NT2/D1 (cell line): ENCODE results near the gene DOP1B.

Source experiments
- DNase-seq: peaks from one replicate; pipeline ENCODE4 v3.0.0-alpha.2; 2011; ENCODE audit warnings: low read depth, low spot score
- H3K27me3 ChIP-seq: 2 replicates; pipeline ENCODE4 v1.6.0; 2011; ENCODE audit warnings: mild to moderate bottlenecking; ENCODE audit not compliant: insufficient read length, insufficient read depth
- H3K36me3 ChIP-seq: 2 replicates; pipeline ENCODE4 v1.6.1; 2011; ENCODE audit warnings: mild to moderate bottlenecking, low read length, mixed read lengths; ENCODE audit not compliant: insufficient read depth, insufficient read length
- H3K4me1 ChIP-seq: 2 replicates; pipeline ENCODE4 v1.5.1; 2011; ENCODE audit not compliant: insufficient read depth, insufficient read length
- H3K4me3 ChIP-seq: 2 replicates; pipeline ENCODE4 v1.5.1; 2011; ENCODE audit warnings: low read depth; ENCODE audit not compliant: insufficient read length
- H3K9ac ChIP-seq: 2 replicates; pipeline ENCODE4 v1.6.0; 2011; ENCODE audit warnings: low read depth; ENCODE audit not compliant: insufficient read length
- H3K9me3 ChIP-seq: 2 replicates; pipeline ENCODE4 v1.5.1; 2011; ENCODE audit warnings: mild to moderate bottlenecking, low read length; ENCODE audit not compliant: insufficient read depth
- SUZ12 ChIP-seq: IDR thresholded peaks from 2 replicates; pipeline ENCODE4 v1.6.1; 2011; ENCODE audit not compliant: insufficient read length, insufficient read depth; ENCODE audit errors: extremely low read depth
- YY1 ChIP-seq: IDR thresholded peaks from 2 replicates; pipeline ENCODE4 v1.6.1; 2011; ENCODE audit not compliant: insufficient read length, insufficient read depth
- ZNF274 ChIP-seq: IDR thresholded peaks from 2 replicates; pipeline ENCODE4 v1.6.1; 2011; ENCODE audit warnings: mild to moderate bottlenecking, low read depth, low read length

Gene DOP1B, protein sequence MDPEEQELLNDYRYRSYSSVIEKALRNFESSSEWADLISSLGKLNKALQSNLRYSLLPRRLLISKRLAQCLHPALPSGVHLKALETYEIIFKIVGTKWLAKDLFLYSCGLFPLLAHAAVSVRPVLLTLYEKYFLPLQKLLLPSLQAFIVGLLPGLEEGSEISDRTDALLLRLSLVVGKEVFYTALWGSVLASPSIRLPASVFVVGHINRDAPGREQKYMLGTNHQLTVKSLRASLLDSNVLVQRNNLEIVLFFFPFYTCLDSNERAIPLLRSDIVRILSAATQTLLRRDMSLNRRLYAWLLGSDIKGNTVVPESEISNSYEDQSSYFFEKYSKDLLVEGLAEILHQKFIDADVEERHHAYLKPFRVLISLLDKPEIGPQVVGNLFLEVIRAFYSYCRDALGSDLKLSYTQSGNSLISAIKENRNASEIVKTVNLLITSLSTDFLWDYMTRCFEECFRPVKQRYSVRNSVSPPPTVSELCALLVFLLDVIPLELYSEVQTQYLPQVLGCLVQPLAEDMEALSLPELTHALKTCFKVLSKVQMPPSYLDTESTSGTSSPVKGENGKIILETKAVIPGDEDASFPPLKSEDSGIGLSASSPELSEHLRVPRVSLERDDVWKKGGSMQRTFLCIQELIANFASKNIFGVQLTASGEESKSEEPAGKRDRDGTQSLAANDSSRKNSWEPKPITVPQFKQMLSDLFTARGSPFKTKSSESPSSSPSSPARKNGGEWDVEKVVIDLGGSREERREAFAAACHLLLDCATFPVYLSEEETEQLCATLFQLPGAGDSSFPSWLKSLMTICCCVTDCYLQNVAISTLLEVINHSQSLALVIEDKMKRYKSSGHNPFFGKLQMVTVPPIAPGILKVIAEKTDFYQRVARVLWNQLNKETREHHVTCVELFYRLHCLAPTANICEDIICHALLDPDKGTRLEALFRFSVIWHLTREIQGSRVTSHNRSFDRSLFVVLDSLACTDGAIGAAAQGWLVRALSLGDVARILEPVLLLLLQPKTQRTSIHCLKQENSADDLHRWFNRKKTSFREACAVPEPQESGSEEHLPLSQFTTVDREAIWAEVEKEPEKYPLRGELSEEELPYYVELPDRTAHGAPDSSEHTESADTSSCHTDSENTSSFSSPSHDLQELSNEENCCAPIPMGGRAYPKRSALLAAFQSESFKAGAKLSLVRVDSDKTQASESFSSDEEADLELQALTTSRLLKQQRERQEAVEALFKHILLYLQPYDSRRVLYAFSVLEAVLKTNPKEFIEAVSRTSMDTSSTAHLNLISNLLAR (N-terminal part only)

DNA sequence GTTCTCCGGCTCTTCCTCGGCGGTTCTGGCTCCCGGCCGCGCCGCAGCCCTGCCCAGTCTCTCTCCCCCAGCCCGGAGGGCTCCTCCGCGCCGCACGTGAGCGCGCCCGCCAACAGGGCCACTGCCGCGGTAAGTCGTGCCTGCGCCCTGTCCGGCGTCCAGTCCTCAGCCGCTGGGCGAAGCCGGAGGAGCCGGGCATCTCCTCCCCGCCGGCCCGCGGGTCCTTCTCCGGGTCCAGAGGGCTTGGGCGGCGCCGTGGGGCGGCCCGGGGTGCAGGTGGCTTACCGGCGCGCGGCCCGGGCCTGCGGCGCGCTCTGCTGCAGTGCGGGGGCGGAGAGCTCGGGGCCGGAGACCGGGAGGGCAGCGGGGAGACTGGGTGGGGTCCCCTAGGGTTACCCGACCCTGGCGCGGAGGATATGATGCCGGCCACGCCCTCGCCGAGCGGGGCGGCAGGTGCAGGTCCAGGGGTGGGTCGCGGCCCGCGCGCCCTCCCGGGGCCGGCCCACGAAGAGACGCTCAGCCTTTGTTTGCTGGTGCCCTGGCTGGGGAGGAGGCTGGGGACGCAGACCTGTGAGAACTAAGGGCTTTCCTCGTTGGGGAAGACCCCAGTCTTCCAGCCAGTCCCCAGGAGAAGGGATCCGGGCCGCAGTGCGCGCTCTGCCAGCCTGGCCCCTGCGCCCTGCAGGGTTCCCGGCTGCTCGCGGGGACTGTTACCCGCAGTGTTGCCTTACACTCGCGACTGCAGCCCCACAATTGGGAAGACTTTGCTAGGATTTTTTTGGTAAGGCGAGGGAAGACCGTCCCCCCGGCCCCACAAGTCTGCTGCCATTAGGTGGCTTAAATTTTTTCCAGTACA, at the start of gene DOP1B:
Gene DOP1B, plus strand, starts transcription at position 10 of the 856 bp plus-strand sequence. CDS start 7,910 bp downstream, outside the sequence.
- H3K9me3 ChIP-seq, result no peaks in the 10 kb centered on the region
- H3K4me3 ChIP-seq, result peak within 1 kb of the TSS; percentile 69
- no peak for DNase-seq
- peak within 1 kb of the TSS; percentile 80 for H3K9ac ChIP-seq
- TF ChIP-seq SUZ12 (no peak), YY1 (no peak), ZNF274 (no peak)
- H3K4me1 ChIP-seq, result peaks cover 5% of the 10 kb centered on the region
- peaks cover 35% of the 10 kb centered on the region for H3K27me3 ChIP-seq
- H3K36me3 ChIP-seq, result peaks cover 4% of the 10 kb centered on the region

DNA sequence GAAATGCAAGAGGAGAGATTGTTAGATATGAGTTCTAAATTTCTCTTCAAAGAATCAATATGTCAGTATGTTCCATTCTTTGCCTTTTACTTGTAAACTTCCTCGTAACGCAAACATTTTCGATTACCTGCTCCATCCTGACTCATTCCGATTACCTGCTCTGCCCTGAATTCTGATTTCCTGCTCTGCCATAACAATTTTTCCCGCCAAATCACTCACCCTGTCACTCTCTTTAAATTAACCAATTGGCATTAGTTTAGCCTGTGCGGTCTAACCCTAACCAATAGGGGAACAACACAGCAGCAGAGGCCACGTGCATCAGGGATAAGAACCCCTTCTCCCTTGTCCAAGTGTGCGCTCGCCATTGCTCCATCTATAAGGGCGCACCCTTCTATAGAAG, 46.8 kb upstream of the DOP1B start:
- Histone ChIP-seq H3K9me3 (peaks cover 29% of the 10 kb centered on the region), H3K4me3 (no peak overlapping the region), H3K36me3 (peaks cover 5% of the 10 kb centered on the region), H3K9ac (no peak overlapping the region), H3K4me1 (peaks cover 6% of the 10 kb centered on the region), H3K27me3 (no peaks in the 10 kb centered on the region)
- no peak for TF ChIP-seq SUZ12
- no peak for TF ChIP-seq YY1
- TF ChIP-seq ZNF274, result no peak
- no peak for DNase-seq

DNA sequence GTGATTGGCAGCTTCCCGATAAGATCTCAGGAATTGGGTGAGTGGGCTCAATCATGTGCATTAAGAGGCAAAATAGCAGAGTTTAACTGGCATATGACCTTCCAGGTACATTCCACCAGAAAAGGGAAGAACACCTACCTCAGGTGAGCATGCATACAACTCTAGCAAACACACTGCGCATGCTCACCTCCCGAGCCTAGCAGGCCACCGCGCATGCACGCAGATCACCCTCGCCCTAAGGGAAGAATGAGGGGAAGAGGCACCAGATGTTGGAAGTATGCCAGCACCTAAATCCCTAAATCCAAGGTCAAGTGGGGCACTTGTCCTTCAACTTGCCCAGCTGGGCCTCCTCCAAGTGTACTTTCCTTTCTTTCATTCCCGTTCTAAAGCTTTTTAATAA, 45.4 kb upstream of the DOP1B start:
- no peak overlapping the region for H3K4me3 ChIP-seq
- H3K36me3 ChIP-seq, result peaks cover 5% of the 10 kb centered on the region
- H3K9me3 ChIP-seq, result peaks cover 29% of the 10 kb centered on the region
- no peak for TF ChIP-seq YY1
- TF ChIP-seq ZNF274, result no peak
- TF ChIP-seq SUZ12, result no peak
- no peak overlapping the region for H3K9ac ChIP-seq
- H3K4me1 ChIP-seq, result peaks cover 6% of the 10 kb centered on the region
- DNase-seq, result no peak
- H3K27me3 ChIP-seq, result no peaks in the 10 kb centered on the region

DNA sequence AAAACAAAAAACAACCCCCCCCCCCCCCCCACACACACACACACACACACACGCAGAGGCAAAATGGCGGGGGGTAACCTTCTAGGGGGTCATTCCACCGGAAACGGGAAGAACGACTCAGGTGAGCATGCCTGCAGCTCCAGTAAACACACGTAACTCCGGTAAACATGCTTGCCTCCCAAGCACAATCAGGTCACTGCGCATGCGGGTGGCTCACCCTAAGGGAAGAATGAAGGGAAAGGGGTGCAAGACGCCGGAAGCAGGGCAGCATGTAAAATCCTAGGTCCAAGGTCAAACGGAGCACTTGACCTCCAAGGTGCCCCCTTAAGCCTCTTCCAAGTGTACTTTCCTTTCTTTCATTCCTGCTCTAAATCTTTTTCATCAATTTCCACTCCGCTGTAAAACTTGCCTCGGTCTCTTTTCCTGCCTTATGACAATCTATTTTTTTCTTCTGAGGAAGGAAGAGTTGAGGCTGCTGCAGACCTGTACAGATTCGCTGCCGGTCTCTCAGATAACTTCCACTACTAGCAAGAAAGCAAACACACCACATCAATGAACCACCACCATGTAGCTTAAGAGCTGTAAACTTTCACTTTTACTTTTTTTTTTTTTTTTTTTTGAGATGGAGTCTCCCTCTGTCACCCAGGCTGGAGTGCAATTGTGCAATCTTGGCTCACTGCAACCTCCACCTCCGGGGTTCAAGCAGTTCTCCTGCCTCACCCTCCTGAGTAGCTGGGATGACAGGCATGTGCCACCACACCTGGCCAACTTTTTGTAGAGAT, 42.8 kb upstream of the DOP1B start:
- DNase-seq, result no peak

DNA sequence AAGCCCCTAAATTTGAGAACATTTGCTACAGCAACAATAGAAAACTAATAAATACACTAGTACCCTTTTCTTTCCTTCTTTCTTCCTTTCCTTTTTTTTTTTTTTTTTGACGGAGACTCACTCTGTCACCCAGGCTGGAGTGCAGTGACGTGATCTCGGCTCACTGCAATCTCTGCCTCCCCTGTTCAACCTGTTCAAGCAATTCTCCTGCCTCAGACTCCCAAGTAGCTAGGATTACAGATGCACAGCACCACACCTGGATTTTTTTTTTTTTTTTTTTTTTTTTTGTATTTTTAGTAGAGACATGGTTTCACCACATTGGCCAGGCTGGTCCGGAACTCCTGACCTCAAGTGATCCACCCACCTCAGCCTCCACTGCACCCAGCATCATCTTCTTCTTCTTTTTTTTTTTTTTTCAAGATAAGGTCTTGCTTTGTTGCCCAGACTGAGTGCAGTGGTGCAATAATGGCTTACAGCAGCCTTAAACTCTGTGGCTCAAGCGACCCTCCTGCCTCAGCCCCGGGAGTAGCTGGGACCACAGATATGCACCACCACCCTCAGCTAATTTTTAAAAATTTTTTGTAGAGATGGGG, 41.4 kb upstream of the DOP1B start:
- peaks cover 2% of the 10 kb centered on the region; the same call in 1 of the 2 replicates for H3K9me3 ChIP-seq
- H3K4me1 ChIP-seq, result peaks cover 6% of the 10 kb centered on the region
- H3K27me3 ChIP-seq, result no peaks in the 10 kb centered on the region
- no peak overlapping the region for H3K4me3 ChIP-seq
- TF ChIP-seq YY1 (no peak), ZNF274 (no peak), SUZ12 (no peak)
- no peaks in the 10 kb centered on the region for H3K36me3 ChIP-seq
- no peak overlapping the region for H3K9ac ChIP-seq
- no peak for DNase-seq

More for the DNA sequence above, 42.8 kb upstream of the DOP1B start:
- Histone ChIP-seq H3K27me3 (no peaks in the 10 kb centered on the region), H3K9ac (no peak overlapping the region), H3K4me1 (peaks cover 6% of the 10 kb centered on the region), H3K36me3 (no peaks in the 10 kb centered on the region), H3K4me3 (no peak overlapping the region), H3K9me3 (peaks cover 15% of the 10 kb centered on the region; the same call in 1 of the 2 replicates)
- no peak for TF ChIP-seq YY1
- no peak for TF ChIP-seq ZNF274
- TF ChIP-seq SUZ12, result no peak
